Measurements from ENCODE around the gene STARD9. TPM values are rescaled to one million over a fixed set of nuclear protein-coding genes. Genes with fewer than 3 reads are reported as not detected.

The STARD9 gene
- total RNA-seq, 1 donor from 2014 or later = 7.1 TPM

- Histone ChIP-seq H3K79me2 (ENCODE audit: insufficient read depth, low read length) (no peaks in the 10 kb centered on the region), H3K27ac (ENCODE audit: low read depth, low read length) (no peak overlapping the region), H3K4me1 (ENCODE audit: insufficient read depth, low read length) (no peaks in the 10 kb centered on the region), H3K27me3 (ENCODE audit: insufficient read depth, low read length) (no peaks in the 10 kb centered on the region), H4K20me1 (ENCODE audit: insufficient read depth, low read length) (no peaks in the 10 kb centered on the region), H2AFZ (ENCODE audit: low read depth, low read length) (no peak overlapping the region), H3K9ac (ENCODE audit: low read length) (no peak overlapping the region), H3K4me2 (ENCODE audit: low read length) (no peak overlapping the region), H3K36me3 (ENCODE audit: insufficient read depth, low read length) (no peaks in the 10 kb centered on the region), H3K4me3 (ENCODE audit: insufficient read depth, low read depth, low read length) (no peak overlapping the region), H3K9me3 (ENCODE audit: insufficient read depth, low read depth, low read length) (no peaks in the 10 kb centered on the region)
- H3K4me3 Mint-ChIP-seq (ENCODE audit: unreplicated experiment) = no peak overlapping the region
- H3K27me3 Mint-ChIP-seq (ENCODE audit: low read depth, unreplicated experiment) = no peaks in the 10 kb centered on the region
- TF ChIP-seq CTCF (IDR thresholded peaks at IDR 0.05; ENCODE audit: insufficient read depth, low read depth, low read length) = no peak
- TF ChIP-seq EZH2 (IDR thresholded peaks at IDR 0.05; ENCODE audit: insufficient read depth, low read length) = no peak
- DNase-seq (ENCODE audit: low read depth) (no peak), FAIRE-seq (no peak)
- no peak overlapping the region for H3K27ac Mint-ChIP-seq (ENCODE audit: unreplicated experiment)
- peaks cover 7% of the 10 kb centered on the region for H3K4me1 Mint-ChIP-seq (ENCODE audit: low read depth, unreplicated experiment)
- H3K36me3 Mint-ChIP-seq (ENCODE audit: low read depth, unreplicated experiment) = peaks cover 18% of the 10 kb centered on the region
- H3K9me3 Mint-ChIP-seq (ENCODE audit: unreplicated experiment) = peaks cover 3% of the 10 kb centered on the region
Measured at GRCh38 chr15:42602501-42602900, 27.1 kb downstream of the STARD9 start.

- H3K79me2 ChIP-seq (ENCODE audit: insufficient read depth, low read length) = no peaks in the 10 kb centered on the region
- no peak overlapping the region for H3K27ac Mint-ChIP-seq (ENCODE audit: unreplicated experiment)
- no peak for DNase-seq (ENCODE audit: low read depth)
- H3K36me3 ChIP-seq (ENCODE audit: insufficient read depth, low read length) = no peaks in the 10 kb centered on the region
- no peaks in the 10 kb centered on the region for H3K27me3 ChIP-seq (ENCODE audit: insufficient read depth, low read length)
- no peaks in the 10 kb centered on the region for H3K27me3 Mint-ChIP-seq (ENCODE audit: low read depth, unreplicated experiment)
- H3K9me3 ChIP-seq (ENCODE audit: insufficient read depth, low read depth, low read length) = no peaks in the 10 kb centered on the region
- H4K20me1 ChIP-seq (ENCODE audit: insufficient read depth, low read length) = no peaks in the 10 kb centered on the region
- no peak overlapping the region for H3K9ac ChIP-seq (ENCODE audit: low read length)
- no peak overlapping the region for H2AFZ ChIP-seq (ENCODE audit: low read depth, low read length)
- H3K36me3 Mint-ChIP-seq (ENCODE audit: low read depth, unreplicated experiment) = peaks cover 18% of the 10 kb centered on the region
- no peak for FAIRE-seq
- TF ChIP-seq EZH2 (IDR thresholded peaks at IDR 0.05; ENCODE audit: insufficient read depth, low read length) (no peak), CTCF (IDR thresholded peaks at IDR 0.05; ENCODE audit: insufficient read depth, low read depth, low read length) (no peak)
- no peak overlapping the region for H3K4me2 ChIP-seq (ENCODE audit: low read length)
- peaks cover 6% of the 10 kb centered on the region for H3K4me1 ChIP-seq (ENCODE audit: insufficient read depth, low read length)
- no peak overlapping the region for H3K4me3 ChIP-seq (ENCODE audit: insufficient read depth, low read depth, low read length)
- peaks cover 3% of the 10 kb centered on the region for H3K9me3 Mint-ChIP-seq (ENCODE audit: unreplicated experiment)
- H3K4me3 Mint-ChIP-seq (ENCODE audit: unreplicated experiment) = no peak overlapping the region
- peaks cover 13% of the 10 kb centered on the region for H3K4me1 Mint-ChIP-seq (ENCODE audit: low read depth, unreplicated experiment)
- no peak overlapping the region for H3K27ac ChIP-seq (ENCODE audit: low read depth, low read length)
Measured at GRCh38 chr15:42603978-42604377, 28.6 kb downstream of the STARD9 start.

GRCh38 chr15:42604894-42605744 is 29.7 kb downstream of the STARD9 start:
- no peaks in the 10 kb centered on the region for H4K20me1 ChIP-seq (ENCODE audit: insufficient read depth, low read length)
- Mint-ChIP-seq H3K9me3 (ENCODE audit: unreplicated experiment) (peaks cover 3% of the 10 kb centered on the region), H3K36me3 (ENCODE audit: low read depth, unreplicated experiment) (peaks cover 15% of the 10 kb centered on the region), H3K27ac (ENCODE audit: unreplicated experiment) (no peak overlapping the region), H3K4me1 (ENCODE audit: low read depth, unreplicated experiment) (peaks cover 13% of the 10 kb centered on the region), H3K4me3 (ENCODE audit: unreplicated experiment) (no peak overlapping the region), H3K27me3 (ENCODE audit: low read depth, unreplicated experiment) (no peaks in the 10 kb centered on the region)
- no peak overlapping the region for H2AFZ ChIP-seq (ENCODE audit: low read depth, low read length)
- H3K4me2 ChIP-seq (ENCODE audit: low read length) = peak overlapping the region; percentile 46
- H3K9ac ChIP-seq (ENCODE audit: low read length) = no peak overlapping the region
- no peaks in the 10 kb centered on the region for H3K36me3 ChIP-seq (ENCODE audit: insufficient read depth, low read length)
- FAIRE-seq (no peak), DNase-seq (ENCODE audit: low read depth) (peak; percentile 24)
- H3K79me2 ChIP-seq (ENCODE audit: insufficient read depth, low read length) = no peaks in the 10 kb centered on the region
- no peak overlapping the region for H3K4me3 ChIP-seq (ENCODE audit: insufficient read depth, low read depth, low read length)
- no peak overlapping the region for H3K27ac ChIP-seq (ENCODE audit: low read depth, low read length)
- no peak for TF ChIP-seq CTCF (IDR thresholded peaks at IDR 0.05; ENCODE audit: insufficient read depth, low read depth, low read length)
- TF ChIP-seq EZH2 (IDR thresholded peaks at IDR 0.05; ENCODE audit: insufficient read depth, low read length) = no peak
- H3K9me3 ChIP-seq (ENCODE audit: insufficient read depth, low read depth, low read length) = no peaks in the 10 kb centered on the region
- H3K27me3 ChIP-seq (ENCODE audit: insufficient read depth, low read length) = no peaks in the 10 kb centered on the region
- H3K4me1 ChIP-seq (ENCODE audit: insufficient read depth, low read length) = peaks cover 6% of the 10 kb centered on the region
